ENCODE data around the gene ARMH3. TPM values are rescaled to one million over a fixed set of nuclear protein-coding genes. Genes with fewer than 3 reads are reported as not detected.

Gene ARMH3
- total and polyA plus RNA-seq, 8 donors = 7.5 to 15.8 (median 10.7) TPM

DNA sequence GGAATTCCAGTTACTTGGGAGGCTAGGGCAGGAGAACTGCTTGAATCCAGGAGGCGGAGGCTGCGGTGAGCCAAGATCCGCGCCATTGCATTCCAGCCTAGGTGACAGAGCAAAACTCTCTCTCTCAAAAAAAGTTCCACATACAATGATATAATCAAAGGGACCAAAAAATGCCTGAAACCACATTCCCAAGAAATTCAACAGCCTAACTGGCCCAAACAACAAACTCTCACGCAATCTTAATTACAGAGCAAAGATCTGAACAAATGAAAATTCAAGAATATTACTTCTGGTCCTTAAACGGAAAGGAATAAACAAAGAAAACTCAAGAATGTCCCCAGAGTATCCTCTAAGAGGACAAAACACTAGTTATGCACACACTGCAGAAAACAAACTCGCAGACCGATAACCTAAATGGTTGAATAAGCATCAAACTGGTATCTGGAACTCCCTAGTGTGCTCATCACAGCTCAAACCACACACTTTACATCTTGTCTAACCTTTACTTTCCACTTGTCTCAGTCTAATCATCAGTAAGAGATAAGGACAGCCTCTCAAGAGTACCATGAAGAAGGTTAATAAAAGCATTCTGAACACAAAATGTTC is 241.4 kb downstream of the ARMH3 start:
- Histone ChIP-seq H3K9me3 (no peaks in the 10 kb centered on the region), H3K36me3 (peaks cover 0 to 13% (median 0%) of the 10 kb centered on the region in 3 donors), H3K4me1 (peaks cover 10 to 24% (median 15%) of the 10 kb centered on the region in 3 donors), H3K27ac (no peak overlapping the region), H3K27me3 (no peaks in the 10 kb centered on the region), H3K4me3 (peak overlapping the region in 2 of 4 donors; percentile 83 to 99)
- 79 to 81% methylated on average over 8 of the region's 8 CpGs for WGBS, 2 donors
- intact Hi-C loops (cut with DNase I) = no loop called here
- TF ChIP-seq, protein P1, sequence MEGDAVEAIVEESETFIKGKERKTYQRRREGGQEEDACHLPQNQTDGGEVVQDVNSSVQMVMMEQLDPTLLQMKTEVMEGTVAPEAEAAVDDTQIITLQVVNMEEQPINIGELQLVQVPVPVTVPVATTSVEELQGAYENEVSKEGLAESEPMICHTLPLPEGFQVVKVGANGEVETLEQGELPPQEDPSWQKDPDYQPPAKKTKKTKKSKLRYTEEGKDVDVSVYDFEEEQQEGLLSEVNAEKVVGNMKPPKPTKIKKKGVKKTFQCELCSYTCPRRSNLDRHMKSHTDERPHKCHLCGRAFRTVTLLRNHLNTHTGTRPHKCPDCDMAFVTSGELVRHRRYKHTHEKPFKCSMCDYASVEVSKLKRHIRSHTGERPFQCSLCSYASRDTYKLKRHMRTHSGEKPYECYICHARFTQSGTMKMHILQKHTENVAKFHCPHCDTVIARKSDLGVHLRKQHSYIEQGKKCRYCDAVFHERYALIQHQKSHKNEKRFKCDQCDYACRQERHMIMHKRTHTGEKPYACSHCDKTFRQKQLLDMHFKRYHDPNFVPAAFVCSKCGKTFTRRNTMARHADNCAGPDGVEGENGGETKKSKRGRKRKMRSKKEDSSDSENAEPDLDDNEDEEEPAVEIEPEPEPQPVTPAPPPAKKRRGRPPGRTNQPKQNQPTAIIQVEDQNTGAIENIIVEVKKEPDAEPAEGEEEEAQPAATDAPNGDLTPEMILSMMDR (IDR thresholded peaks at IDR 0.05) = no peak
- ATAC-seq (no peak), DNase-seq (no peak), FAIRE-seq (no peak)

DNA sequence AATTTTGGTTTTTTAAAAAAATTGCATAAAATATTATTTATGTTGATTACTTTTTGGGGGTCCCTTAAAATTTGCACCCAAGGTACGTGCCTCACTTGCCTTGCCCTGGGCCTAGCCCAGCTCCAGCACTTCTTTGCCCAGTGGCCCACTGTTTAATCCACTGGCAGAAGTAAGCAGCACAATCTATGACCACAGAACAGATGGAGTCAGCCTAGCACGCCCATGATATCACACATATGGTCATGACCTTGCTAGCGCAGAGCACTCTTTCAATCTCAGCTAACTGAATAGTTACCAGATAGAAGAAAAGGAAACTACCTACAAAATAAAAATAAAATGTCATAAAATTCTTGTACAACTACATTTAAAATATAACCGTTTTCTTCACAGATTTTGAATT is 243.4 kb downstream of the ARMH3 start:
- no peak for FAIRE-seq
- ATAC-seq = no peak
- H3K27me3 ChIP-seq = no peaks in the 10 kb centered on the region
- H3K9me3 ChIP-seq = no peaks in the 10 kb centered on the region
- WGBS, 2 donors = 73 to 78% methylated on average over 4 of the region's 4 CpGs
- peaks cover 10 to 17% (median 15%) of the 10 kb centered on the region in 3 donors for H3K4me1 ChIP-seq
- TF ChIP-seq, protein P1 (IDR thresholded peaks at IDR 0.05) = no peak
- intact Hi-C loops (cut with DNase I) = no loop called here
- no peak overlapping the region for H3K4me3 ChIP-seq
- DNase-seq = no peak
- peaks cover 0 to 30% (median 0%) of the 10 kb centered on the region in 3 donors for H3K36me3 ChIP-seq
- no peak overlapping the region for H3K27ac ChIP-seq

DNA sequence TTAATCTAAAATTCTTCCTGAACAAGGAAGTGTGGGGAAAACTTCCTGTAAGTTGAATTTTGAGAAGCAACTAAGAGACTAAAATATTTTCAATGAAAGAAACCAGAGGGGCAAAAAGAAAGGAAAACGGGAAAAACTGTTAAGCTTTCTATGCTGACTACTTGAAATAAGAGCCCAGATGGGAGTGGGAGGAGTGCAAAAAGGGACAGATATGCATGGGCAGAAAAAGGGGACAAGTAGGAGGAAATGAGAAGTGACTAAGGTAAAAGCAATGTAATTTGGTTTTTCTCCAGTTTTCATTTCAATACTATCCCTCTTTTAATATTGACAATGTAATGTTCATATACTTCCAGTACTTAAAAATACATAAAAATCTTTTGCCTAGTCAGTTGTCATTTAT is 248.8 kb downstream of the ARMH3 start:
- Histone ChIP-seq H3K4me1 (no peaks in the 10 kb centered on the region), H3K36me3 (peaks cover 0 to 83% (median 25%) of the 10 kb centered on the region in 3 donors), H3K27me3 (no peaks in the 10 kb centered on the region), H3K27ac (no peak overlapping the region), H3K9me3 (no peaks in the 10 kb centered on the region), H3K4me3 (no peak overlapping the region)
- intact Hi-C loops (cut with DNase I) = no loop called here
- 79 to 83% methylated on average over 1 of the region's 1 CpG for WGBS, 2 donors
- FAIRE-seq (no peak), ATAC-seq (no peak), DNase-seq (no peak)
- TF ChIP-seq, protein P1 (IDR thresholded peaks at IDR 0.05) = no peak

DNA sequence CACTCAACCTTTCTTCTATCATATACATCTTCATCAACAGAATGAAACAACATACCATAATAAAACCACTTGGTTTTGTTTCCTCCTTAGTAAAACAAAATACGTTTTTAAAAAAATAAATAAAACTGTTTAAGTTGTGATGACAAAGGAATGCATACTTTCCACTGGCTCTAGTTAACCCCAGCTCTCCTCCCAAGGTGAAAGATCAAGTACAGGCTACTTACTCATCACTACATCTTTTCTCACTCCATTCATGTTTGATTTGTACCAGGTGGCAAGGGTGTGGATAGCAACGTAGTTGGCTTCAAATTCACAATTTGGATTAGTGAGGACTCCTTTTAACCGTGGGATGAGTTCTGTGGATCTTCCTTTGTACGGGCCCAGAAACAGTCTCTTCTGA is 252.5 kb downstream of the ARMH3 start:
- H3K27me3 ChIP-seq = no peaks in the 10 kb centered on the region
- TF ChIP-seq, protein P1 (IDR thresholded peaks at IDR 0.05) = no peak
- 75 to 76% methylated on average over 4 of the region's 4 CpGs for WGBS, 2 donors
- H3K9me3 ChIP-seq = no peaks in the 10 kb centered on the region
- DNase-seq = no peak
- no peaks in the 10 kb centered on the region for H3K4me1 ChIP-seq
- intact Hi-C loops (cut with DNase I) = no loop called here
- no peak overlapping the region for H3K27ac ChIP-seq
- no peak for ATAC-seq
- FAIRE-seq = no peak
- H3K36me3 ChIP-seq = peaks cover 0 to 96% (median 51%) of the 10 kb centered on the region in 3 donors
- no peak overlapping the region for H3K4me3 ChIP-seq

DNA sequence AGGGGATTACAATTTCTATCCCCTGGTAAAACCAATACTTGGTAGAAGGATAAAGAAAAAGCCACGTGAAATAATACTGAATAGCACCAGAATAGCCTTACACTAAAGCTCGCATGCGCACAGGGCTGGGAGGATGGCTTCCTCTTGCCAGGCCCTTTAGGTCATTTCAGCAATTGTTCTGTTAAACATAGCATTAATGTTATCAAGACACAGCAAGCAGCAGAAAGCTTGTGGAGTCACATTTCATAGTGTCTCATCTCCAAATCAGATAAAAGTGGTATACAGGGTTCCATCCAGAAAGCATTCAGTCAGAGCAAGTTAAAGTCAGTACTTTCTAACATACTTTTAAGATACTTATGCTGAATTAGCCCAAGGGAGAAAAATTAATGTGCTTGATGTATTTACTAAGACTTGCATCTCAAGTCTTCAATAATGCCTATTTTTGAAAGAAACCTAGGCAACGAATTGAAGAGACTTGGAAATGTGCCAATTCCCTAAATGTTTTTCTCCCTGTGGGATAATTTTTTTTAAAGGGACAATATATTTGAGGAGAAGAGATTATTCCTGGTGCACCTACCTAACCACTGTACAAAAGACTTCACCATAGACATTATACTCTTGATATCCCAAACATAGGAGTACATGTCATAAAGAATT is 258.4 kb downstream of the ARMH3 start:
- intact Hi-C loops (cut with DNase I) = no loop called here
- no peak for FAIRE-seq

More for the DNA sequence above, 258.4 kb downstream of the ARMH3 start:
- Histone ChIP-seq H3K4me1 (no peaks in the 10 kb centered on the region), H3K27ac (no peak overlapping the region), H3K4me3 (no peak overlapping the region), H3K27me3 (no peaks in the 10 kb centered on the region), H3K9me3 (no peaks in the 10 kb centered on the region), H3K36me3 (peaks cover 7 to 90% (median 53%) of the 10 kb centered on the region in 3 donors)
- no peak for DNase-seq
- no peak for ATAC-seq
- TF ChIP-seq, protein P1 (IDR thresholded peaks at IDR 0.05) = no peak
- 76 to 80% methylated on average over 4 of the region's 4 CpGs for WGBS, 2 donors
